Stimulated activated CD8-positive, alpha-beta memory T cell treated with anti-CD3 and anti-CD28 coated beads, Interleukin-7, amount 100 ng/mL, for 4 hours (primary cell): ENCODE data around the gene ITIH4.

Source experiments
- DNase-seq, 2 donors: peaks; one replicate each; pipeline ENCODE4 v3.0.0-alpha.2; 2020; ENCODE audit warnings: low read depth in 2 of 2

The ITIH4 gene

GRCh38 chr3:52848617-52849016, 18.1 kb upstream of the ITIH4 start:
- DNase-seq = no peak

DNA sequence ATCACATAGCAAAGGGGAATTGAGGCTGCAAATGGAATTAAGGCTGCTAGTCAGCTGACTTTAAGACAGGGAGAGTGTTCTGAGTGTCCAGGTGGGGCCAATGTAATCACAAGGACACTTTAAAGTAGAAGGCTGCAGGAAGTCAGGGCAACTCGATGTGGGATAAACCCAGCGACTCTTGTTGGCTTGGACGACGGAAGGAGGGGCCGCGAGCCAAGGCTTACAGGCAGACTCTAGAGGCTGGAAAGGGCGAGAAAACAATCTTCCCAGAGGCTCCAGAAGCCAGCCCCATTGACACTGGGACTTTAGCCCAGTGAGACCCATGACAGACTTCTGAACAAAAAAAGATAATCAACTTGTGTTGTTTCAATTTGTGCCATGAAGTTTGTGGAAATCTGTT, 17.3 kb upstream of the ITIH4 start:
- no peak for DNase-seq

GRCh38 chr3:52847241-52847640, 16.8 kb upstream of the ITIH4 start:
- DNase-seq = no peak

GRCh38 chr3:52846432-52846965, 16.0 kb upstream of the ITIH4 start:
- DNase-seq = no peak

GRCh38 chr3:52845691-52846431, 15.4 kb upstream of the ITIH4 start:
- DNase-seq = no peak

DNA sequence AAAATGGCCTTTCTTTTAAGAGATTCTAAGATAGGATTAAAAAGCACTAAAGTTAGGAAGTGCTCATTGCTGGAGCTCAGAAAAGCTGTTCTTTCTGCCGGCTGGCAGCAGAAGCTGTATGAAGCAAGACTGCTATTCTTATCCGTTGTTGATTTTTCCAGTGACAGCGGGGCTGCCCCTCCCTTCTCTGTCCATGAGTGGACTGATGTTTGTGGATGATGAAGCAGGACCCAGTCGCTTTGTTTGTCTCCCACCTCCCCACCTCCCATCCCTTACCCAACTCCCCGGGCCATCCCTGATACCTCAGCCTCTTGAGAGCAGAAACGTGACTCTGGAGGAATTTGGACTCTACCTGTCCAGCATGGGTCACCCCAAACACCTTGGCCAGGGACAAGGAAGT, 14.7 kb upstream of the ITIH4 start:
- DNase-seq = no peak

- no peak for DNase-seq
Measured at GRCh38 chr3:52844290-52844975, 14.0 kb upstream of the ITIH4 start.

DNA sequence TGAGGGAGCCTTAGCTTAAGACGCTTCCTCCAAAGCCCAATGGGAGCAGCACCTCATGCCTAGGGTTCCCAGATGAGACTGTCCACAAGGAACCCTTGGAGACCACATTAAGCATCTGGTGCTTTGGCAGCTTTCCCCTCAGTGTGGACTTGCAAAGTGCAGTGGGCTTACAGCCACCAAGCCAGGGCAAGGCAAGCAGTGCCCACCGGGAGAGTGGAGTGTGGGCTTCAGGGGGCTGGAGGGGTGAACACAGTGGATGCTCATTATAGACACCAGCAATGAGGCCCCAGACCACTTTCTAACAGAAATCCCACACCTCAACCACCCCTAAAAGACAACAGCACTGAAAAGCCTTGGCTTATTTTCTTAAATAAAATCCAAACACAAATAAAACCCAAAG, 13.4 kb upstream of the ITIH4 start:
- DNase-seq = no peak

GRCh38 chr3:52843108-52843865, 12.8 kb upstream of the ITIH4 start:
- no peak for DNase-seq

DNA sequence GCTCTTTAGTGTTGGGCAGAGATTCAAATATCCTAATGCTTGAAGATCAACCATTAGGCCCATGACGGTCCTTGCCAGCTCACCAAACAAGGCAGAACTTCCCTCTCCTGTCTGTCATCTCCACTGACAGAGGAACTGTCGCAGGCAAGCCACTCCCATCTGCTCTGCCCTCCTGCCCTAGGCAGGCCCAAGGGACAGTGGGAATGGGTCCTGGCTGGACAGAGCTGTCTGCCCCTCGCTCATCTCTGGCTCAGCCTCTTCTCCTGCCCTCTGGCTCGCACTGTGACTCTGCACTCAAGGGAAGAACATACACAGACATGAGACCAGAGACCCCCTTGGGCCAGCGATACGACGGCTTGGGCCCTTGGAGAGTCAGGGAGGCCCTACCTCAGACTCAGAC, 12.0 kb upstream of the ITIH4 start:
- DNase-seq = no peak

GRCh38 chr3:52841981-52842340, 11.5 kb upstream of the ITIH4 start:
- DNase-seq = no peak

GRCh38 chr3:52841211-52841980, 10.9 kb upstream of the ITIH4 start:
- no peak for DNase-seq

GRCh38 chr3:52839892-52840545, 9.5 kb upstream of the ITIH4 start:
- no peak for DNase-seq

- no peak for DNase-seq
Measured at GRCh38 chr3:52839268-52839575, 8.8 kb upstream of the ITIH4 start.

- DNase-seq = no peak
Measured at GRCh38 chr3:52838561-52839267, 8.2 kb upstream of the ITIH4 start.

DNA sequence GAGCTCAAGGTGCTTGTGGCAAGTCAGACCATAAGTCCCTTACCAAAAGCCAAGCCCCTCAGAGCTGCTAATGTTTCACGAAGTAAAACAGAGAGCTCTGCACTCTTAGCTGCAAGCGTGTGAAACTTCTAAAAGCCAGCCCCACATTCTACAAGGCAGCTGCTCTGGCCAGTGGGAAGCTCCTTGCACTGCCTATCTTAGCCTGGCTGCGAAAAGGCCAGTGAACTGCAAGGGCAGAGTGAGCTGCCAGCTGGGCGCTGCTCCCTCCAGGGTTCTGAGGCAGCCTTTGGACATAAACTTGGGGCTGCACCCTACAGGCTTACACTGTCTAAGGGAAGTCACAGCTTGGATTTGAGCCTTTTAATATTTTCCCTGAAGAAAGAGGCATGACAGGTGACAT, 6.5 kb upstream of the ITIH4 start:
- DNase-seq = no peak

- no peak for DNase-seq
Measured at GRCh38 chr3:52836471-52836845, 6.0 kb upstream of the ITIH4 start.

DNA sequence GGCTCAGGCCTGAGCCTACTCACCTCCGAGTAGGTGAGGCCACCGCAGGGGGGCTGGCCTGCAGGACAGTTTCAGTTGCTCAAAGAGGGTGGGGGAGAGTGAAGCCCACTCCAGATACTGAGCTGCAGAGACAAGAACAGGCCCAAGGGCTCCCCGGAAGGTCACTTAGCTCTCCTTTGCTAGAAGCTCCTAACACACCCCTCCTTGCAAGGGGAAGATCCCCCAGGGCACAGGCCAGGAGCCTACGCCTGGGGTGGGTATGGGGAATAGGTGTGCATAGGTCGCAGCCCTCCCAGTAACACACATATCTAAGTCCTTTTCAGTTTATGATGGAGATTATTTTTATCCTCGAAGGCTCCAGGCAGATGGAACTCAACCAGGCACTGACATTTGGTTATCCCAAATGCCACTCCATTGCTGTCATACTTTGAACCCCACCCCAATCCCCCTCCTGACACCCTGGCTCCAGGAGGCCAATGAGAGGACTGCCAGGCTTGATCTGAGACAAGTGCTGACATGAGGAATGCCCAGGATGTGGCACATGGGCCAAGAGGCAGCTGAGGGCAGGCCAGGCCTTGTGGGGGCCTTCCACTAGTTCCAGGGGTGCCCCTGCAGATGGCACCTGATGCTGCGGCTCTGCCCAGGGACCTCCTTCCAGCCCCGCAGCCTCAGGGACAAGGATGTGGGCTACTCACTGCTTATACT, 5.4 kb upstream of the ITIH4 start:
- no peak for DNase-seq

GRCh38 chr3:52834871-52835501, 4.5 kb upstream of the ITIH4 start, which contains the start of gene MUSTN1:
TSS of gene MUSTN1 (minus strand) at chr3:52835019. CDS start at chr3:52834948, 71 bp downstream.
- no peak for DNase-seq

DNA sequence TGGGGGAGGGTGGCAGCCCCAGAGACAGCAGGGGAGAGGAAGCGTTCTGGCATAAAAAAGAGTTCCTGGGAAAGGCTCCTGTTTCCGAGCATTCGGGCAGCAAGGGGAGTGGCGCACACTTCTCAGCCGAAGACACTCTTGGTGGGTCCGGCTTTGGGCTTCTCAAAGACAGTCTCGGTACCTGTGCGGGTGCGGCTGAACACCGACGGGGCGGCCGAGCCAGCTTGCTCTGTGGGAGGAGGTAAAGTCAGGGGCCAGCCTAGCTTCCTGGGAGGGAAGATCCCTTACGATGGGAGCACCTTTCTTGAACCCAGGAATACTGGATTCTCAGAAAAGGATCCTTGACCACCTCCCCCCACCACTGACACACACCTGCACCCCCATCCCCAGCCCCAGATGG, 2.7 kb upstream of the ITIH4 start:
- DNase-seq = no peak
